Skin epidermis (tissue), 12 donors: ENCODE results near the gene TTBK2.
"Not testable (repeated sequence)": the region's sequence is repeated elsewhere in the genome, so short reads cannot be mapped to it uniquely, and the experiment has no call there.

ENCODE experiments used
- H3K27ac ChIP-seq, 21 experiments: fragments of 200-600 bp; sonication (generic) in 11 of 21; one replicate each; pipeline ENCODE4 v1.5.0; 2020; ENCODE audit warnings: mild to moderate bottlenecking in 3 of 21, inconsistent platforms in 2 of 21, moderate library complexity in 2 of 21
- H3K4me3 ChIP-seq, 7 experiments: fragments of 200-600 bp; sonication (generic) in 2 of 7; one replicate each; pipeline ENCODE4 v1.5.0; 2020; ENCODE audit warnings: inconsistent platforms in 2 of 7, mild to moderate bottlenecking in 2 of 7, moderate library complexity in 1 of 7

TTBK2 gene

GRCh38 chr15:42914728-42915497, 5.7 kb downstream of the TTBK2 start:
- no peak overlapping the region for H3K4me3 ChIP-seq
- peak overlapping the region in 2 of 21 experiments; percentile 1 to 21 for H3K27ac ChIP-seq

GRCh38 chr15:42911058-42911592, 9.5 kb downstream of the TTBK2 start:
- no peak overlapping the region for H3K4me3 ChIP-seq
- no peak overlapping the region for H3K27ac ChIP-seq

DNA sequence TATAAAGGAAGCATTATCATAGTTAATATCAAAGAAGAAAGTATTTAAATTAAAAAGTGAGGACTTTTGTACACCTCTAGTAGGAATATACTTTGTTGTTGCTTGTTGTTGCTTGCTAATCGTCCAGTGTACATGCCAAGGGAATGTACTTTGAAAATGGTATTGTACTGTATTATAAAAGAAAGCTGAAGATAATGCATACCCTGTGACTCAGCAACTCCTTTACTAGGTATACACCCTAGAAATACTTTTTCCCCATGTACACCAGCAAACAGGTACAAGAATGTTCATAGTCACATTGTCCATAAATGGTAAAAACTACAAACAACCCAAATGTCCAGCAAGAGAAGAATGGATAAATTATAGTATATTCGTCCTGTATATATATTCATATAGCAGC, 12.0 kb downstream of the TTBK2 start:
- Histone ChIP-seq H3K27ac (no peak overlapping the region), H3K4me3 (no peak overlapping the region)

GRCh38 chr15:42903388-42904324, 16.9 kb downstream of the TTBK2 start:
- Histone ChIP-seq H3K4me3 (no peak overlapping the region), H3K27ac (no peak overlapping the region)

DNA sequence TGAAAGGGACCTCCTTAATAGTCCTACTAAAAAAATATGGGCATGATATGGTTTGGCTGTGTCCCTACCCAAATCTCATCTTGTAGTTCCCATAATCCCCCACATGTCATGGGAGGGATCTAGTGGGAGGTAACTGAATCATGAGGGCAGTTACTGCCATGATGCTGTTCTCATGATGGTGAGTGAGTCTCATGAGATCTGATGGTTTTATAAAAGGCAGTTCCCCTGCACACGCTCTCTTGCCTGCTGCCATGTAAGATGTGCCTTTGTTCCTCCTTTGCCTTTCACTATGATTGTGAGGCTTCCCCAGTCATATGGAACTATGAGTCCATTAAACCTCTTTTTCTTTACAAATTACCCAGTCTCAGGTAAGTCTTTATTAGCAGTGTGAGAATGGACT, 26.7 kb downstream of the TTBK2 start:
- not testable (repeated sequence) for H3K27ac ChIP-seq, H3K4me3 ChIP-seq

DNA sequence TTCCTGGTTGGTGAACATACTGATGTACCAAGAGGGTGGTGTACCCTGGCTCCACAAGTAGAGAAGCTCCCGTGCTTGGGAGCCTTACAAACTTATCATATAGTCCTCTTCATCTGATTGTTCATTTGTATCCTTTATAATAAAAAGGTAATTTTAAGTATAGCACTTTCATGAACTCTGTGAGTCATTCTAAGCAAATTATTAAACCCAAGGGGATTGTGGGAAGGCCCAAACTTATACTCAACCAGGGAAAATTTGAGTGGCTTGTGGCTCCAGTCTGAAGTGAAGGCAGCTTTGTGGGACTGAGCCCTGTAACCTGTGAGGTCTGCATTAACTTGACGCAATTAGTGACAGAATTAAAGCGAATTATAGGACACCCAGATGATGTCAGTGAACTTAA, 29.0 kb downstream of the TTBK2 start:
- no peak overlapping the region for H3K27ac ChIP-seq
- no peak overlapping the region for H3K4me3 ChIP-seq

GRCh38 chr15:42890161-42890913, 30.2 kb downstream of the TTBK2 start:
- no peak overlapping the region for H3K27ac ChIP-seq

DNA sequence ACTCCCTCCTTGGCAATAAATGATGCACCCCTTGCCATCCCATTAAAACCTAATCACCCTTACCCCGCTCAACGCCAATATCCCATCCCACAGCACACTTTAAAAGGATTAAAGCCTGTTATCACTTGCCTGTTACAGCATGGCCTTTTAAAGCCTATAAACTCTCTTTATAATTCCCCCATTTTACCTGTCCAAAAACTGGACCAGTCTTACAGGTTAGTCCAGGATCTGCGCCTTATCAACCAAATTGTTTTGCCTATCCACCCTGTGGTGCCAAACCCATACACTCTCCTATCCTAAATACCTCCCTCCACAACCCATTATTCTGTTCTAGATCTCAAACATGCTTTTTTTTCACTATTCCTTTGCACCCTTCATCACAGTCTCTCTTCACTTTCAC, 33.2 kb downstream of the TTBK2 start:
- not testable (repeated sequence) for H3K27ac ChIP-seq, H3K4me3 ChIP-seq

More at GRCh38 chr15:42890161-42890913, 30.2 kb downstream of the TTBK2 start:
- H3K4me3 ChIP-seq: no peak overlapping the region

GRCh38 chr15:42880121-42880520, 40.5 kb downstream of the TTBK2 start:
- no peak overlapping the region for H3K27ac ChIP-seq
- H3K4me3 ChIP-seq: no peak overlapping the region

GRCh38 chr15:42879443-42879842, 41.1 kb downstream of the TTBK2 start:
- Histone ChIP-seq H3K4me3 (no peak overlapping the region), H3K27ac (no peak overlapping the region)

GRCh38 chr15:42876224-42876623, 44.4 kb downstream of the TTBK2 start:
- no peak overlapping the region for H3K4me3 ChIP-seq

DNA sequence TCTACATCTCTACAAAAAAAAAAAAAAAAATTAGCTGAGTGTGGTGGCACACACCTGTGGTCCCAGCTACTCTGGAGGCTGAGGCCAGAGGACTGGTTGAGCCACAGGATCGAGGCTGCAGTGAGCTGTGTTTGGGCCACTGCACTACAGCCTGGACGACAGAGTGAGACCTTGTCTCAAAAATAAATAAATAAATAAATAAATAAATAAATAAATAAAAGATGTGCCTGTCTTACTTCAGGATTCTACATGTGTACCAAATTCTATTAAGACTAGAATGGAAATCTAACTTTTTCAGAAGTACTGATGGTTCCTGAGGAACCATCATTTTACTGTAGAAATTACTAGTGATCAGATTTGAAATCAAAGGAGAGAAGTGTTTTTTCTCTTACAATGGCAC, 51.9 kb downstream of the TTBK2 start:
- Histone ChIP-seq H3K4me3 (no peak overlapping the region), H3K27ac (no peak overlapping the region)

More at GRCh38 chr15:42876224-42876623, 44.4 kb downstream of the TTBK2 start:
- no peak overlapping the region for H3K27ac ChIP-seq

DNA sequence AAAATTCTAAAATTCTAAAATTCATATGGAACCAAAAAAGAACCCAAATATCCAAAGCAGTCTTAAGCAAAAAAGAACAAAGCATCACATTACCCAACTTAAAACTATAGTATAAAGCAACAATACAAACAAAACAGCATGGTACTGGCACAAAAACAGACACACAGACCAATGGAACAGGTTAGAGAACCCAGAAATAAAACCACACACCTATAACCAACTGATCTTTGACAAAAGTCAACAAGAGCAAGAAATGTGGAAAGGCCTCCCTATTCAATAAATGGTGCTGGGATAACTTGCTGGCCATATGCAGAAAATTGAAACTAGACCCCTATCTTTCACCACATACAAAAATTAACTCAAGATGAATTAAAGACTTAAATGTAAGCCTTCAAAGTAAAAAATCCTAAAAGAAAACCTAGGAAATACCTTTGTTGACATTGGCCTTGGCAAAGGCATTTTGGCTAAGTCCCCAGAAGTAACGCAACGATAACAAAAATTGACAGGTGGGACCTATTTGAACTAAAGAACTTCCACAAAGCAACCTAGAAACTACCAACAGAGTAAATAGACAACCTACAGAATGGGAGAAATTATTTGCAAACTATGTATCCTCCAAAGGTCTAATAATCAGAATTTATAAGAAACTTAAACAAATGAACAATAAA, 56.9 kb downstream of the TTBK2 start:
- H3K27ac ChIP-seq: no peak overlapping the region
- H3K4me3 ChIP-seq: no peak overlapping the region

- Histone ChIP-seq H3K4me3 (no peak overlapping the region), H3K27ac (peak overlapping the region in 1 of 21 experiments; percentile 39)
Measured at GRCh38 chr15:42858999-42859789, 61.4 kb downstream of the TTBK2 start.

GRCh38 chr15:42858540-42858939, 62.0 kb downstream of the TTBK2 start:
- Histone ChIP-seq H3K27ac (peak overlapping the region in 1 of 21 experiments; percentile 39), H3K4me3 (no peak overlapping the region)

GRCh38 chr15:42854576-42854975, 66.0 kb downstream of the TTBK2 start:
- H3K27ac ChIP-seq: no peak overlapping the region
- H3K4me3 ChIP-seq: no peak overlapping the region

GRCh38 chr15:42849836-42850235, 70.7 kb downstream of the TTBK2 start:
- Histone ChIP-seq H3K4me3 (no peak overlapping the region), H3K27ac (no peak overlapping the region)

GRCh38 chr15:42848846-42849245, 71.7 kb downstream of the TTBK2 start:
- no peak overlapping the region for H3K4me3 ChIP-seq
- H3K27ac ChIP-seq: no peak overlapping the region

DNA sequence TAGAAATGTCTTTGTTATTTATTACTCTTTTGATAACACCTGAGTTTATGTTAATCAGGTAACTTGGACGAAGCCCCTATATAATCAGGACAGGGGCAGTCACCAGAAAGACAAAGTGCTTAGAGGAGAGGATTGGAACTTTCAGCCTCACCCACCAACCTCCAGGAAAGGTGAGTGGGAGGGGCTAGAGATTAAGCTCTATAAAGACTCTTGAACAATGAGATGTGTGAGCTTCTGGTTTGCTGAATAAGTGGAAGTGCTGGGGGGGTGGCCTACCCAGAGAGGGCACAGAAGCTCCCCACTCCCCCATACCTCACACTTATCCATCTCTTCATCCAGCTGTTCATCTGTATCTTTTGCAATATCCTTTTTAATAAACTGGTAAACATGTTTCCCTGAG, 73.9 kb downstream of the TTBK2 start:
- Histone ChIP-seq H3K27ac (no peak overlapping the region), H3K4me3 (no peak overlapping the region)
